Measurements from ENCODE around the gene DAAM2. TPM values are rescaled to one million over a fixed set of nuclear protein-coding genes. Genes with fewer than 3 reads are reported as not detected.
A peak's percentile ranks its signal among the peaks of the same experiment; 100 is the strongest.

DAAM2 gene
- total and polyA plus RNA-seq, 12 donors: 6.0 to 25.9 (median 12.2) TPM

GRCh38 chr6:39906318-39906761 lies 114.2 kb downstream of the DAAM2 start:
- H3K4me3 ChIP-seq: no peak overlapping the region

GRCh38 chr6:39907871-39908575 lies 115.8 kb downstream of the DAAM2 start:
- Histone ChIP-seq H3K27me3 (no peaks in the 10 kb centered on the region), H3K4me1 (no peaks in the 10 kb centered on the region), H3K4me3 (no peak overlapping the region), H3K9me3 (no peaks in the 10 kb centered on the region), H3K36me3 (peaks cover 0 to 93% (median 16%) of the 10 kb centered on the region in 9 donors), H3K27ac (no peak overlapping the region)
- intact Hi-C loops (cut with DNase I): no loop called here
- TF ChIP-seq CTCF (IDR thresholded peaks at IDR 0.05): no peak
- ATAC-seq (no peak), DNase-seq (no peak)
- 92 to 93% methylated on average over 5 of the region's 5 CpGs for WGBS, 2 donors

More at GRCh38 chr6:39906318-39906761, 114.2 kb downstream of the DAAM2 start:
- ATAC-seq (peak in 2 of 8 donors; percentile 7 to 8), DNase-seq (no peak)
- H3K27me3 ChIP-seq: no peaks in the 10 kb centered on the region
- H3K9me3 ChIP-seq: no peaks in the 10 kb centered on the region
- no peak for TF ChIP-seq CTCF (IDR thresholded peaks at IDR 0.05)
- no peak overlapping the region for H3K27ac ChIP-seq
- 80 to 85% methylated on average over 13 of the region's 13 CpGs for WGBS, 2 donors
- peaks cover 0 to 83% (median 7%) of the 10 kb centered on the region in 9 donors for H3K36me3 ChIP-seq
- intact Hi-C loops (cut with DNase I): no loop called here
- no peaks in the 10 kb centered on the region for H3K4me1 ChIP-seq

GRCh38 chr6:39908838-39909583 lies 116.8 kb downstream of the DAAM2 start:
- DNase-seq (no peak), ATAC-seq (no peak)
- H3K27me3 ChIP-seq: no peaks in the 10 kb centered on the region
- no peak for TF ChIP-seq CTCF (IDR thresholded peaks at IDR 0.05)
- no peak overlapping the region for H3K27ac ChIP-seq
- intact Hi-C loops (cut with DNase I): no loop called here
- H3K4me3 ChIP-seq: no peak overlapping the region
- 85 to 86% methylated on average over 13 of the region's 13 CpGs for WGBS, 2 donors
- no peaks in the 10 kb centered on the region for H3K4me1 ChIP-seq
- H3K9me3 ChIP-seq: no peaks in the 10 kb centered on the region
- H3K36me3 ChIP-seq: peaks cover 0 to 93% (median 22%) of the 10 kb centered on the region in 9 donors

GRCh38 chr6:39909701-39910100 lies 117.5 kb downstream of the DAAM2 start:
- WGBS, 2 donors: 95 to 98% methylated on average over 5 of the region's 5 CpGs
- H3K27me3 ChIP-seq: no peaks in the 10 kb centered on the region

More at GRCh38 chr6:39909701-39910100, 117.5 kb downstream of the DAAM2 start:
- H3K27ac ChIP-seq: no peak overlapping the region
- H3K4me3 ChIP-seq: no peak overlapping the region
- no peaks in the 10 kb centered on the region for H3K9me3 ChIP-seq
- ATAC-seq (no peak), DNase-seq (no peak)
- H3K4me1 ChIP-seq: no peaks in the 10 kb centered on the region
- peaks cover 0 to 96% (median 22%) of the 10 kb centered on the region in 9 donors for H3K36me3 ChIP-seq
- no peak for TF ChIP-seq CTCF (IDR thresholded peaks at IDR 0.05)
- intact Hi-C loops (cut with DNase I): no loop called here
